Gastroesophageal sphincter (tissue), 3 donors: Measurements from ENCODE around the gene PARP12.

ENCODE experiments used
- POLR2A ChIP-seq, 2 donors: fragments of 450-650 bp; IDR thresholded peaks; one replicate each; pipeline ENCODE4 v1.6.1; 2017; ENCODE audit warnings: antibody characterized with exemption in 2 of 2, mild to moderate bottlenecking in 2 of 2, moderate library complexity in 1 of 2
- TF ChIP-seq, protein P1 (sequence below), 4 experiments: fragments of 200-600 bp in 2 of 4; fragments of 450-650 bp in 2 of 4; sonication (generic) in 1 of 4; IDR thresholded peaks; one replicate each; pipeline ENCODE4 v1.5.1; 2017 to 2019; ENCODE audit warnings: antibody characterized with exemption in 4 of 4, mild to moderate bottlenecking in 2 of 4, moderate library complexity in 2 of 4

DNA sequence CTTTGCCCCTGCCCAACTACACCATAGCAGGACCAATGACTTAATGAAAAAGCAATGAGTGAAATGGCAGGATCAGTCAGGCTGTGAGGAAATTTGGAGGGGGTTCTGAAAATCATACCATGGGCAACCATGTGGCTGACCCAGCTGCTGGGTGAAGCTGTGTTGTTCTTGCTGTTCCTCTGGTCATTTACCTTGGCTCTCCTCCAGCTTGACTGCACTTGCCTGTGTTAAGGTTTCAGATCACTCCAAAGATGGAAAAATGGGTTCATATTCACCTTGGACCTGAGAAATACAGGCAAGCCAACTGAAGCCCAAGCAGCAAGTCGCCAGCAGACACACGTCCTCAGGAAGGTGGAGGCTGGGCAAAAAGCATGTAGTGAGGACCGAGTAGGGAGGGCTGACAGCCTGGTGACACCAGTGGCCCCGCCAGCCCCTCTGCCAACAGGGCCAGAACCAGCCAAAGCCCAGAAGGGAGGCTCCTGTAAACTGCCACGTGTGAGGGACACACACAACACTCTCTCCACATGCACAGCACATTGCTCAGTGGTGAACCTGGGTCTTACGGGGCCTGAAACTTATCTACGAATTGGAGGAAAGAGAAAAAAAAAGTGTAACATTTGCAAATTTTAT, 40.1 kb downstream of the PARP12 start:
- TF ChIP-seq, protein P1, sequence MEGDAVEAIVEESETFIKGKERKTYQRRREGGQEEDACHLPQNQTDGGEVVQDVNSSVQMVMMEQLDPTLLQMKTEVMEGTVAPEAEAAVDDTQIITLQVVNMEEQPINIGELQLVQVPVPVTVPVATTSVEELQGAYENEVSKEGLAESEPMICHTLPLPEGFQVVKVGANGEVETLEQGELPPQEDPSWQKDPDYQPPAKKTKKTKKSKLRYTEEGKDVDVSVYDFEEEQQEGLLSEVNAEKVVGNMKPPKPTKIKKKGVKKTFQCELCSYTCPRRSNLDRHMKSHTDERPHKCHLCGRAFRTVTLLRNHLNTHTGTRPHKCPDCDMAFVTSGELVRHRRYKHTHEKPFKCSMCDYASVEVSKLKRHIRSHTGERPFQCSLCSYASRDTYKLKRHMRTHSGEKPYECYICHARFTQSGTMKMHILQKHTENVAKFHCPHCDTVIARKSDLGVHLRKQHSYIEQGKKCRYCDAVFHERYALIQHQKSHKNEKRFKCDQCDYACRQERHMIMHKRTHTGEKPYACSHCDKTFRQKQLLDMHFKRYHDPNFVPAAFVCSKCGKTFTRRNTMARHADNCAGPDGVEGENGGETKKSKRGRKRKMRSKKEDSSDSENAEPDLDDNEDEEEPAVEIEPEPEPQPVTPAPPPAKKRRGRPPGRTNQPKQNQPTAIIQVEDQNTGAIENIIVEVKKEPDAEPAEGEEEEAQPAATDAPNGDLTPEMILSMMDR (IDR thresholded peaks at IDR 0.05): no peak
- no peak for TF ChIP-seq POLR2A (IDR thresholded peaks at IDR 0.05)
